ENCODE measurements around the gene CHRNB4. TPM values are rescaled to one million over a fixed set of nuclear protein-coding genes. Genes with fewer than 3 reads are reported as not detected.
"Not testable (repeated sequence)": the region's sequence is repeated elsewhere in the genome, so short reads cannot be mapped to it uniquely, and the experiment has no call there.

The CHRNB4 gene
- 1 to 10 TPM in 1 of 4 donors, under 1 TPM in 1, not detected in 2; 0.10 to 1.1 TPM for total RNA-seq

- H3K27me3 ChIP-seq: peaks cover 23% of the 10 kb centered on the region
- H3K36me3 ChIP-seq: no peaks in the 10 kb centered on the region
- WGBS, 2 donors (ENCODE audit: low coverage in 1 of 2): 21 to 67% methylated on average over 1 to 14 of the region's 47 CpGs
- no peak within 1 kb of the TSS for H3K27ac ChIP-seq
- H3K4me3 ChIP-seq: peak within 1 kb of the TSS; percentile 11 to 52
- ATAC-seq: no peak
- TF ChIP-seq CTCF (IDR thresholded peaks at IDR 0.05) (no peak), EP300 (IDR thresholded peaks at IDR 0.05) (no peak), POLR2AphosphoS5 (IDR thresholded peaks at IDR 0.05) (no peak), POLR2A (IDR thresholded peaks at IDR 0.05) (no peak)
- peaks cover 0 to 14% (median 8%) of the 10 kb centered on the region in 3 donors for H3K4me1 ChIP-seq
- no peaks in the 10 kb centered on the region for H3K9me3 ChIP-seq
Measured at GRCh38 chr15:78641102-78641748, at the start of gene CHRNB4. TSS of gene CHRNB4 (minus strand) at chr15:78641210. CDS start at chr15:78641133, 77 bp downstream.

GRCh38 chr15:78689626-78690025 lies 48.6 kb upstream of the CHRNB4 start:
- no peak for ATAC-seq

GRCh38 chr15:78685925-78686324 lies 44.9 kb upstream of the CHRNB4 start:
- H3K27ac ChIP-seq: no peak overlapping the region
- no peak for ATAC-seq
- 63 to 74% methylated on average over 6 to 8 of the region's 8 CpGs for WGBS, 2 donors (ENCODE audit: low coverage in 1 of 2)

More at GRCh38 chr15:78689626-78690025, 48.6 kb upstream of the CHRNB4 start:
- Histone ChIP-seq H3K36me3 (no peaks in the 10 kb centered on the region), H3K4me1 (peaks cover 0 to 10% (median 0%) of the 10 kb centered on the region in 3 donors), H3K9me3 (no peaks in the 10 kb centered on the region), H3K27ac (no peak overlapping the region), H3K27me3 (no peaks in the 10 kb centered on the region), H3K4me3 (no peak overlapping the region)
- TF ChIP-seq CTCF (IDR thresholded peaks at IDR 0.05) (no peak), POLR2A (IDR thresholded peaks at IDR 0.05) (no peak), POLR2AphosphoS5 (IDR thresholded peaks at IDR 0.05) (no peak), EP300 (IDR thresholded peaks at IDR 0.05) (no peak)

GRCh38 chr15:78685159-78685921 lies 44.3 kb upstream of the CHRNB4 start:
- ATAC-seq: no peak
- no peaks in the 10 kb centered on the region for H3K27me3 ChIP-seq
- no peak overlapping the region for H3K4me3 ChIP-seq
- no peaks in the 10 kb centered on the region for H3K9me3 ChIP-seq
- TF ChIP-seq CTCF (IDR thresholded peaks at IDR 0.05): no peak
- TF ChIP-seq POLR2A (IDR thresholded peaks at IDR 0.05): no peak
- no peak for TF ChIP-seq EP300 (IDR thresholded peaks at IDR 0.05)
- TF ChIP-seq POLR2AphosphoS5 (IDR thresholded peaks at IDR 0.05): no peak
- WGBS, 2 donors (ENCODE audit: low coverage in 1 of 2): 0 to 10% methylated on average over 4 of the region's 8 CpGs
- no peak overlapping the region for H3K27ac ChIP-seq
- H3K4me1 ChIP-seq: peaks cover 0 to 10% (median 0%) of the 10 kb centered on the region in 3 donors
- no peaks in the 10 kb centered on the region for H3K36me3 ChIP-seq

More at GRCh38 chr15:78685925-78686324, 44.9 kb upstream of the CHRNB4 start:
- Histone ChIP-seq H3K9me3 (no peaks in the 10 kb centered on the region), H3K4me1 (peaks cover 0 to 10% (median 0%) of the 10 kb centered on the region in 3 donors), H3K27me3 (no peaks in the 10 kb centered on the region), H3K36me3 (no peaks in the 10 kb centered on the region), H3K4me3 (no peak overlapping the region)
- TF ChIP-seq POLR2AphosphoS5 (IDR thresholded peaks at IDR 0.05) (no peak), POLR2A (IDR thresholded peaks at IDR 0.05) (no peak)

GRCh38 chr15:78684657-78685056 lies 43.6 kb upstream of the CHRNB4 start:
- TF ChIP-seq EP300 (IDR thresholded peaks at IDR 0.05) (no peak), CTCF (IDR thresholded peaks at IDR 0.05) (no peak), POLR2AphosphoS5 (IDR thresholded peaks at IDR 0.05) (no peak), POLR2A (IDR thresholded peaks at IDR 0.05) (no peak)
- peaks cover 0 to 10% (median 0%) of the 10 kb centered on the region in 3 donors for H3K4me1 ChIP-seq
- no peaks in the 10 kb centered on the region for H3K27me3 ChIP-seq
- no peaks in the 10 kb centered on the region for H3K9me3 ChIP-seq
- no peak overlapping the region for H3K4me3 ChIP-seq
- ATAC-seq: no peak
- 67 to 90% methylated on average over 1 to 2 of the region's 2 CpGs for WGBS, 2 donors (ENCODE audit: low coverage in 1 of 2)
- H3K36me3 ChIP-seq: no peaks in the 10 kb centered on the region
- H3K27ac ChIP-seq: no peak overlapping the region

- ATAC-seq, H3K27me3 ChIP-seq, H3K4me3 ChIP-seq, H3K9me3 ChIP-seq, H3K27ac ChIP-seq, H3K36me3 ChIP-seq: not testable (repeated sequence)
- 100% methylated on average over 1 of the region's 8 CpGs; no CpG with 5 or more reads in 1 of the 2 donors for WGBS, 2 donors (ENCODE audit: low coverage in 1 of 2)
- H3K4me1 ChIP-seq: peaks cover 0 to 10% (median 0%) of the 10 kb centered on the region in 3 donors
Measured at GRCh38 chr15:78683599-78683998, 42.6 kb upstream of the CHRNB4 start.

Measured in gastroesophageal sphincter (tissue), 4 donors.